Dendritic cell treated with granulocyte-macrophage colony-stimulating factor and Interleukin-4, amounts not matched to agents 40 ng/mL and 50 ng/mL, for 4 days (primary cell): ENCODE measurements around the gene MSS51.

ENCODE experiments used
- H3K27ac Mint-ChIP-seq: one replicate; pipeline ENCODE4 v1.8.0; 2022; ENCODE audit warnings: mild to moderate bottlenecking, mixed read lengths
- H3K27me3 Mint-ChIP-seq: one replicate; pipeline ENCODE4 v1.8.0; 2022; ENCODE audit warnings: mild to moderate bottlenecking, mixed read lengths
- H3K36me3 Mint-ChIP-seq: one replicate; pipeline ENCODE4 v1.8.0; 2022; ENCODE audit warnings: low read depth, mixed read lengths
- H3K4me1 Mint-ChIP-seq: one replicate; pipeline ENCODE4 v1.8.0; 2022; ENCODE audit warnings: low read depth, mixed read lengths
- H3K4me3 Mint-ChIP-seq: one replicate; pipeline ENCODE4 v1.8.0; 2022; ENCODE audit warnings: mild to moderate bottlenecking, moderate library complexity, mixed read lengths
- H3K9me3 Mint-ChIP-seq: one replicate; pipeline ENCODE4 v1.8.0; 2022; ENCODE audit warnings: mixed read lengths
- intact Hi-C: fragments of 100-400 bp; cut with micrococcal nuclease; formaldehyde crosslinking; loops from one replicate; pipeline ENCODE4 v1.15.0; 2022

Gene MSS51

GRCh38 chr10:73439605-73440312 is 6.4 kb upstream of the MSS51 start:
- H3K9me3 Mint-ChIP-seq, result no peaks in the 10 kb centered on the region
- no peak overlapping the region for H3K27ac Mint-ChIP-seq
- no peak overlapping the region for H3K4me3 Mint-ChIP-seq
- no peaks in the 10 kb centered on the region for H3K4me1 Mint-ChIP-seq
- peaks cover 51% of the 10 kb centered on the region for H3K36me3 Mint-ChIP-seq
- H3K27me3 Mint-ChIP-seq, result no peaks in the 10 kb centered on the region
- intact Hi-C loops, result no loop called here

- no peak overlapping the region for H3K4me3 Mint-ChIP-seq
- H3K27ac Mint-ChIP-seq, result no peak overlapping the region
- intact Hi-C loops, result no loop called here
- no peaks in the 10 kb centered on the region for H3K9me3 Mint-ChIP-seq
- no peaks in the 10 kb centered on the region for H3K27me3 Mint-ChIP-seq
- peaks cover 50% of the 10 kb centered on the region for H3K36me3 Mint-ChIP-seq
- no peaks in the 10 kb centered on the region for H3K4me1 Mint-ChIP-seq
These were observed 5.7 kb upstream of the MSS51 start for GRCh38 chr10:73439055-73439454.

GRCh38 chr10:73432646-73433537 is 469 bp downstream of the MSS51 start:
- no peaks in the 10 kb centered on the region for H3K27me3 Mint-ChIP-seq
- intact Hi-C loops, result no loop called here
- no peaks in the 10 kb centered on the region for H3K4me1 Mint-ChIP-seq
- no peak overlapping the region for H3K4me3 Mint-ChIP-seq
- H3K27ac Mint-ChIP-seq, result no peak overlapping the region
- no peaks in the 10 kb centered on the region for H3K9me3 Mint-ChIP-seq
- peaks cover 39% of the 10 kb centered on the region for H3K36me3 Mint-ChIP-seq

GRCh38 chr10:73426318-73426717 is 7.0 kb downstream of the MSS51 start:
- peaks cover 67% of the 10 kb centered on the region for H3K36me3 Mint-ChIP-seq
- H3K27me3 Mint-ChIP-seq, result no peaks in the 10 kb centered on the region
- intact Hi-C loops, result no loop called here
- no peaks in the 10 kb centered on the region for H3K4me1 Mint-ChIP-seq
- H3K4me3 Mint-ChIP-seq, result no peak overlapping the region
- H3K27ac Mint-ChIP-seq, result no peak overlapping the region
- H3K9me3 Mint-ChIP-seq, result no peaks in the 10 kb centered on the region

GRCh38 chr10:73424478-73424877 is 8.9 kb downstream of the MSS51 start:
- no peaks in the 10 kb centered on the region for H3K27me3 Mint-ChIP-seq
- intact Hi-C loops, result no loop called here
- H3K36me3 Mint-ChIP-seq, result peaks cover 67% of the 10 kb centered on the region
- H3K27ac Mint-ChIP-seq, result no peak overlapping the region
- no peak overlapping the region for H3K4me3 Mint-ChIP-seq
- H3K4me1 Mint-ChIP-seq, result no peaks in the 10 kb centered on the region
- H3K9me3 Mint-ChIP-seq, result no peaks in the 10 kb centered on the region

GRCh38 chr10:73423309-73423708 is 10.1 kb downstream of the MSS51 start:
- intact Hi-C loops, result no loop called here
- H3K4me1 Mint-ChIP-seq, result no peaks in the 10 kb centered on the region
- H3K36me3 Mint-ChIP-seq, result peaks cover 65% of the 10 kb centered on the region
- no peaks in the 10 kb centered on the region for H3K27me3 Mint-ChIP-seq
- H3K4me3 Mint-ChIP-seq, result no peak overlapping the region
- no peaks in the 10 kb centered on the region for H3K9me3 Mint-ChIP-seq
- H3K27ac Mint-ChIP-seq, result no peak overlapping the region

- Mint-ChIP-seq H3K27me3 (peaks cover 16% of the 10 kb centered on the region), H3K4me3 (no peak overlapping the region), H3K27ac (no peak overlapping the region), H3K4me1 (peaks cover 6% of the 10 kb centered on the region), H3K9me3 (no peaks in the 10 kb centered on the region), H3K36me3 (peaks cover 15% of the 10 kb centered on the region)
- intact Hi-C loops, result no loop called here
These were observed 16.8 kb downstream of the MSS51 start for GRCh38 chr10:73416571-73416970.

GRCh38 chr10:73414230-73414945 is 19.0 kb downstream of the MSS51 start:
- Mint-ChIP-seq H3K27ac (peak overlapping the region; percentile 95), H3K4me1 (peaks cover 24% of the 10 kb centered on the region), H3K27me3 (peaks cover 16% of the 10 kb centered on the region), H3K36me3 (peaks cover 34% of the 10 kb centered on the region), H3K9me3 (no peaks in the 10 kb centered on the region), H3K4me3 (peak overlapping the region; percentile 95)
- intact Hi-C loops, result loop anchor here (1.0 kb wide), 1 partner anchor 162 kb away; the partner anchor contains the start of gene MRPS16

GRCh38 chr10:73413528-73414229 is 19.7 kb downstream of the MSS51 start, which contains the start of gene ANXA7:
TSS of gene ANXA7 (minus strand) at chr10:73414058. CDS start at chr10:73400856, 13,202 bp downstream.
- intact Hi-C loops, result loop anchor here (1.0 to 2.0 kb wide), 2 partner anchors 161 to 167 kb away; partner anchors contain the start of genes DNAJC9 and MRPS16
- peaks cover 34% of the 10 kb centered on the region for H3K36me3 Mint-ChIP-seq
- peaks cover 16% of the 10 kb centered on the region for H3K27me3 Mint-ChIP-seq
- H3K9me3 Mint-ChIP-seq, result no peaks in the 10 kb centered on the region
- H3K27ac Mint-ChIP-seq, result peak within 1 kb of the TSS; percentile 95
- peaks cover 31% of the 10 kb centered on the region for H3K4me1 Mint-ChIP-seq
- H3K4me3 Mint-ChIP-seq, result peak within 1 kb of the TSS; percentile 95

GRCh38 chr10:73413108-73413527 is 20.2 kb downstream of the MSS51 start:
- Mint-ChIP-seq H3K9me3 (no peaks in the 10 kb centered on the region), H3K4me3 (peak overlapping the region; percentile 95), H3K36me3 (peaks cover 36% of the 10 kb centered on the region), H3K27ac (peak overlapping the region; percentile 95), H3K27me3 (peaks cover 16% of the 10 kb centered on the region), H3K4me1 (peaks cover 32% of the 10 kb centered on the region)
- intact Hi-C loops, result loop anchor here (2.0 kb wide), 1 partner anchor 166 kb away; the partner anchor contains the start of gene DNAJC9

GRCh38 chr10:73410897-73411296 is 22.5 kb downstream of the MSS51 start:
- H3K4me3 Mint-ChIP-seq, result no peak overlapping the region
- peaks cover 57% of the 10 kb centered on the region for H3K36me3 Mint-ChIP-seq
- H3K27ac Mint-ChIP-seq, result no peak overlapping the region
- no peaks in the 10 kb centered on the region for H3K9me3 Mint-ChIP-seq
- H3K4me1 Mint-ChIP-seq, result peaks cover 43% of the 10 kb centered on the region
- H3K27me3 Mint-ChIP-seq, result peaks cover 16% of the 10 kb centered on the region
- intact Hi-C loops, result no loop called here

- peaks cover under 1% of the 10 kb centered on the region for H3K27me3 Mint-ChIP-seq
- H3K9me3 Mint-ChIP-seq, result no peaks in the 10 kb centered on the region
- intact Hi-C loops, result loop anchor here (10.0 kb wide), 1 partner anchor 86 kb away; the partner anchor contains the start of gene PPP3CB
- no peak overlapping the region for H3K27ac Mint-ChIP-seq
- H3K4me1 Mint-ChIP-seq, result peaks cover 47% of the 10 kb centered on the region
- H3K4me3 Mint-ChIP-seq, result no peak overlapping the region
- H3K36me3 Mint-ChIP-seq, result peaks cover 58% of the 10 kb centered on the region
These were observed 24.3 kb downstream of the MSS51 start for GRCh38 chr10:73408978-73409521.

GRCh38 chr10:73408061-73408460 is 25.3 kb downstream of the MSS51 start:
- H3K27me3 Mint-ChIP-seq, result no peaks in the 10 kb centered on the region
- H3K27ac Mint-ChIP-seq, result no peak overlapping the region
- peaks cover 52% of the 10 kb centered on the region for H3K36me3 Mint-ChIP-seq
- H3K9me3 Mint-ChIP-seq, result no peaks in the 10 kb centered on the region
- H3K4me1 Mint-ChIP-seq, result peaks cover 45% of the 10 kb centered on the region
- intact Hi-C loops, result loop anchor here (10.0 kb wide), 1 partner anchor 87 kb away; the partner anchor contains the start of gene PPP3CB
- no peak overlapping the region for H3K4me3 Mint-ChIP-seq
